ENCODE results near the gene TRERF1. TPM values are rescaled to one million over a fixed set of nuclear protein-coding genes. Genes with fewer than 3 reads are reported as not detected.
"Not testable (repeated sequence)": the region's sequence is repeated elsewhere in the genome, so short reads cannot be mapped to it uniquely, and the experiment has no call there.

Gene TRERF1
- total RNA-seq, 4 donors from 2014 or later = 2.5 to 8.0 (median 3.4) TPM

GRCh38 chr6:42468273-42468672 is 16.5 kb upstream of the TRERF1 start:
- Histone ChIP-seq H3K4me3 (no peak overlapping the region), H3K36me3 (no peaks in the 10 kb centered on the region), H3K27ac (no peak overlapping the region), H3K9me3 (peaks cover 11 to 17% of the 10 kb centered on the region in 2 donors), H3K4me1 (no peaks in the 10 kb centered on the region), H3K27me3 (no peaks in the 10 kb centered on the region)
- no peak for DNase-seq
- in situ Hi-C loops (cut with MboI; ENCODE audit: low pct_ligation_motif_present in 1 of 4, low pct_unique_long_range_greater_than_20kb in 1 of 4, low sequenced_read_pairs in 3 of 4) (no loop called here), intact Hi-C loops (cut with DNase I; ENCODE audit: low total_unique reads) (no loop called here)
- TF ChIP-seq POLR2AphosphoS5 (IDR thresholded peaks at IDR 0.05) = no peak
- TF ChIP-seq EP300 (IDR thresholded peaks at IDR 0.05; ENCODE audit: low read depth) = no peak
- no peak for TF ChIP-seq POLR2A (IDR thresholded peaks at IDR 0.05)
- TF ChIP-seq CTCF (IDR thresholded peaks at IDR 0.05) = no peak
- WGBS, 2 donors (ENCODE audit: low coverage in 1 of 2) = 100% methylated on average over 1 of the region's 1 CpG

GRCh38 chr6:42467651-42468050 is 15.9 kb upstream of the TRERF1 start:
- no peak for DNase-seq
- H3K4me3 ChIP-seq = no peak overlapping the region
- WGBS, 2 donors (ENCODE audit: low coverage in 1 of 2) = 60% methylated on average over 1 of the region's 1 CpG; no CpG with 5 or more reads in 1 of the 2 donors
- H3K27ac ChIP-seq = no peak overlapping the region
- no peaks in the 10 kb centered on the region for H3K36me3 ChIP-seq
- H3K4me1 ChIP-seq = no peaks in the 10 kb centered on the region
- no peaks in the 10 kb centered on the region for H3K27me3 ChIP-seq
- TF ChIP-seq POLR2AphosphoS5 (IDR thresholded peaks at IDR 0.05) (no peak), EP300 (IDR thresholded peaks at IDR 0.05; ENCODE audit: low read depth) (no peak), CTCF (IDR thresholded peaks at IDR 0.05) (no peak), POLR2A (IDR thresholded peaks at IDR 0.05) (no peak)
- intact Hi-C loops (cut with DNase I; ENCODE audit: low total_unique reads) (loop anchor here (2.0 kb wide), 1 partner anchor 31 kb away; no protein-coding TSS in a partner anchor), in situ Hi-C loops (cut with MboI; ENCODE audit: low pct_ligation_motif_present in 1 of 4, low pct_unique_long_range_greater_than_20kb in 1 of 4, low sequenced_read_pairs in 3 of 4) (no loop called here)
- H3K9me3 ChIP-seq = peaks cover 11 to 17% of the 10 kb centered on the region in 2 donors

GRCh38 chr6:42466470-42466869 is 14.7 kb upstream of the TRERF1 start:
- H3K27ac ChIP-seq; H3K4me3 ChIP-seq; H3K4me1 ChIP-seq; H3K36me3 ChIP-seq; DNase-seq; H3K27me3 ChIP-seq; in situ Hi-C loops (cut with MboI; ENCODE audit: low pct_ligation_motif_present in 1 of 4, low pct_unique_long_range_greater_than_20kb in 1 of 4, low sequenced_read_pairs in 3 of 4): not testable (repeated sequence)
- intact Hi-C loops (cut with DNase I; ENCODE audit: low total_unique reads) = loop anchor here (2.0 kb wide), 1 partner anchor 30 kb away; no protein-coding TSS in a partner anchor
- WGBS, 2 donors (ENCODE audit: low coverage in 1 of 2) = 95% methylated on average over 23 of the region's 28 CpGs; no CpG with 5 or more reads in 1 of the 2 donors
- H3K9me3 ChIP-seq = peaks cover 11 to 17% of the 10 kb centered on the region in 2 donors

GRCh38 chr6:42462474-42462972 is 10.8 kb upstream of the TRERF1 start:
- H3K36me3 ChIP-seq = no peaks in the 10 kb centered on the region
- no peak for TF ChIP-seq POLR2A (IDR thresholded peaks at IDR 0.05)
- TF ChIP-seq CTCF (IDR thresholded peaks at IDR 0.05) = no peak
- TF ChIP-seq EP300 (IDR thresholded peaks at IDR 0.05; ENCODE audit: low read depth) = no peak
- TF ChIP-seq POLR2AphosphoS5 (IDR thresholded peaks at IDR 0.05) = no peak
- intact Hi-C loops (cut with DNase I; ENCODE audit: low total_unique reads) = no loop called here
- DNase-seq = no peak
- H3K4me3 ChIP-seq = no peak overlapping the region
- H3K9me3 ChIP-seq = no peaks in the 10 kb centered on the region
- in situ Hi-C loops (cut with MboI; ENCODE audit: low pct_ligation_motif_present in 1 of 4, low pct_unique_long_range_greater_than_20kb in 1 of 4, low sequenced_read_pairs in 3 of 4) = no loop called here
- H3K27me3 ChIP-seq = no peaks in the 10 kb centered on the region
- WGBS, 2 donors (ENCODE audit: low coverage in 1 of 2) = 64 to 88% methylated on average over 2 to 6 of the region's 6 CpGs
- H3K27ac ChIP-seq = no peak overlapping the region
- H3K4me1 ChIP-seq = no peaks in the 10 kb centered on the region

- H3K4me1 ChIP-seq = no peaks in the 10 kb centered on the region
- no peaks in the 10 kb centered on the region for H3K27me3 ChIP-seq
- intact Hi-C loops (cut with DNase I; ENCODE audit: low total_unique reads) = no loop called here
- H3K36me3 ChIP-seq = no peaks in the 10 kb centered on the region
- no peak overlapping the region for H3K4me3 ChIP-seq
- DNase-seq = no peak
- in situ Hi-C loops (cut with MboI; ENCODE audit: low pct_ligation_motif_present in 1 of 4, low pct_unique_long_range_greater_than_20kb in 1 of 4, low sequenced_read_pairs in 3 of 4) = no loop called here
- WGBS, 2 donors (ENCODE audit: low coverage in 1 of 2) = 14 to 74% methylated on average over 1 of the region's 1 CpG
- no peak overlapping the region for H3K27ac ChIP-seq
- H3K9me3 ChIP-seq = no peaks in the 10 kb centered on the region
- no peak for TF ChIP-seq EP300 (IDR thresholded peaks at IDR 0.05; ENCODE audit: low read depth)
- no peak for TF ChIP-seq CTCF (IDR thresholded peaks at IDR 0.05)
- no peak for TF ChIP-seq POLR2AphosphoS5 (IDR thresholded peaks at IDR 0.05)
- TF ChIP-seq POLR2A (IDR thresholded peaks at IDR 0.05) = no peak
Observed at GRCh38 chr6:42460883-42461282, 9.2 kb upstream of the TRERF1 start.

Measured in transverse colon (tissue), 4 donors.